Nucleus accumbens (tissue), 56 donors: ENCODE results near the gene NELFE.

Source experiments
- DNase-seq, 56 donors: peaks; one replicate each; lab custom pipeline; 2025; lab: John Stamatoyannopoulos, UW

Gene NELFE

DNA sequence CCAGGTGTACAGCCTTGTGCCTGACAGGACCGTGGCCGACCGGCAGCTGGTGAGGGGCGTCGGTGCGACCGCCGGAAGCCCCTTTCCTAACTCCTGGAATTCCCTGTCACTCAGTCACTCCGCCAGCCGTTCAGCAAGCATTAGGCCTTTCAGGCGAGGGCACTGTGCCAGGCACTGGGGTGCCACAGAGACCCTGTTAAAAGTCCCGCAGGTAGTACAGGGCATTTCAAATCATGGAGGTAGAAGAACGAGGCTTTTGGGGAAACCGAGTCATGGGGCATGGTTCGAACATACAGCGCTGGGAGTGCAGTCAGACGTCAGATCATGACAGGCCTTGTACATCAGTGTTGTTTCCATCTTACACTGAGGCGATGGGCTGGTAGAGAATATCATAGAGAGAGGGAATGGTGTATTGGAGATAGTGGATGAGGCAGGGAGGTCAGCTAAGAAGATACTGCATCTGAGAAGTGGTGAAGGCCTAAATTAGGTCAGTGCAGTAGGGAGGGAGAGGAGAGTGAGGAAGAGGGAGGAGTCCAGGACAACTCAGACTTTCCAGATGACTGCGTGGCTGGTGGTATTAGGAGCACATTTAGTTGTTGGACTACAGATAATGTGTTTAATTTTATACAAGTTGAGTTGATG is 14.1 kb upstream of the NELFE start:
- DNase-seq, result peak in 1 of 56 donors; percentile 57

DNA sequence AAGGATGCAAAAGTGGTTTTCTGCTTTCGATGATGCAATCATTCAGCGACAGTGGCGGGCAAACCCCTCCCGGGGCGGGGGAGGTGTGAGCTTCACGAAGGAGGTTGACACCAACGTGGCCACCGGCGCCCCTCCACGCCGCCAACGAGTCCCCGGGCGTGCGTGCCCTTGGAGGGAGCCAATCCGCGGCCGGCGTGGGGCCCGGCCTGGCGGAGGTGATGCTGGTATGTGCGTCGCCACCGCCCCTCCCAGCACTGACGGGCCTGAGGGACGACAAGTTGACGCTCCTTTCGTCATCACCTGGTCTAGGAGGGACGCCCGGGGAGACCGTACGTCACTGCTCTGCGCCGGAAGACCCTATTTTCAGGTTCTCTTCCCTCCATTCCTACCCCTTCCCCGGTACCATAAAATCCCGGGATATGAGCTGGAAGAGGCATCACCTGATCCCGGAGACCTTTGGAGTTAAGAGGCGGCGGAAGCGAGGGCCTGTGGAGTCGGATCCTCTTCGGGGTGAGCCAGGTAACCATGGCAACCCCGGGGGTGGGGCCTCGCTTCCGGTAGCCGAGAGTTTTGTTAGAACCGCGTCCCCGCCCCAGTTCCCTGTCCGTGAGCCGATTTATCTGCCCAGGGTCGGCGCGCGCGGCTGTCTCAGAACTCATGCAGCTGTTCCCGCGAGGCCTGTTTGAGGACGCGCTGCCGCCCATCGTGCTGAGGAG is 13.4 kb upstream of the NELFE start, which contains the start of gene DXO:
DXO (minus strand) TSS at position 146 of the 716 bp plus-strand sequence. CDS start 463 bp downstream, outside the sequence.
- DNase-seq, result peak; percentile 86 to 100 (median 94)

- no peak for DNase-seq
Measured at GRCh38 chr6:31971279-31971992, 12.7 kb upstream of the NELFE start.

DNA sequence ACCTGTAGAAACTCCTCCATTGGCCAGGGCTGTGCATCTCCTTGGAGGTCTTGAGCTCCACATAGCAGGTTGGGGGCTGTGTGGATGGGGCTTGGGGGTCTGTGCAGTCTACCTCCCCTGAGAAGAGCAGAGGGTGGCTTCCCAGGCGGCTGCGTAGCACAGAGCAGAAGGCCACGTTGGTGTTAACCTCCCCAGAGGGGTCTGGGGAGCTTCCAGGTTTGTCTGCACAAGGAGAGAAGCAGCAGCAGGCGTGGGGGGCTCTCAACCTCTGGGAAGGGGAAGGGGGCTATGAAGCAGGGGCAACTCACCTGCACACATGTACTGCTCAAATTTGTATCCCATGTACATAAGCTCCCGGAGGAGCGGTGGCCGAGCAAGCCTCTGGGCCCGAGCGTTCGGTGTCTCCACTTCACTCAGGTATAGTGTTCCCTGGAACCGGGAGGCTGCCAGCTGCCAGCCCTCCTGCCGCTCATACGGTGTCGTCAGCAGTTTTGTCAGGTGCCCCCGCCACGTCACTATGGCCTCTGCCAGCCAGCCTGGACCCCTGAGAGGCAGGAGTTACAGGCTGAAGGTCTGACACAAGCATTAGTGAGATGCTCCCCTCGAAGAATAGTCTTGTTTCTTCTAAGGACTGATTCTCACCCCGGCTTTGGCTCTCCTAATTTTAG is 12.0 kb upstream of the NELFE start:
- DNase-seq, result peak in 1 of 56 donors; percentile 12

DNA sequence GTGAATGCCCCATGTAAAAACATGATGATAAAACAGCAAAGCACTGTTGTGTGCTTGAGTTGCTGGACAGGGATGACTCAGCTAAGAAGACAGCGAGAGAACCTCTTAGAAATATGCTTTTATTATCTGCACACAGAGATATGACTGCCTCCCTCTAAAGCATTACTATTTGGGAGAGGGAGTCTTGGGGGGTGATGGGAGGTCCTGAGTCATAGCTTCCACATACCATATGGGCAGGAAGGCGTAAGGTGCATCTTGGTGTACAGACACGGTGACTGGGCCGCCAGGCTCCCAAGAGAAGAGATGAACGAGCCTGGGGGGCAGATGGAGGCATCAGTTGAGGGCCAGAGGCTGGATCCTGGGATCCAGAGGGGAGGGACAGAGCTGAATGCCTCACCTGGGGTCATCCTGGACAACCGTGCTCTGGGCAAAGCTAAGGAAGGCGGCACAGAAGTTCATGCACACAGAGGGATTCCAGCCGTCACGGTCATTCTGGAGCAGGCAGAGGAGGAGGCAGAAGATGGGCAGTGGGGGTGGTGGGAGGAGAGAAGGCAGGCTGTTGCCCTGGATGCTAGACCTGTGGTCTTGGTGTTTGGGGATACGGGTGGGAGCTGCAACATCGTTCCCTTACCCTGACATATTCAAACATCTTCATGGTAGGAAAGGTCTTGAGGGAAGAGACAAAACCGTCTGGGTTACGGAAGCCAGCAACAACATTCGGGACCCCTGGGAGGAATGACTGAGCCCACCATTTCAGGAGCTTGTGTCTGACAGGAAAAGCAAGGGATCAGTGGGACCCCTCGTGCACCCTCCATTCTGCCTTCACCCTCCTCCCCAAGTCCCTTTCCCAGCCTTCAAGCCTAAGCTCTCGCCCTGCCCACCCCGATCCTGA is 11.2 kb upstream of the NELFE start:
- no peak for DNase-seq

- no peak for DNase-seq
Measured at GRCh38 chr6:31968791-31969711, 10.3 kb upstream of the NELFE start.

- DNase-seq, result no peak
Measured at GRCh38 chr6:31968326-31968725, 9.6 kb upstream of the NELFE start.

GRCh38 chr6:31967926-31968320 is 9.2 kb upstream of the NELFE start:
- no peak for DNase-seq

DNA sequence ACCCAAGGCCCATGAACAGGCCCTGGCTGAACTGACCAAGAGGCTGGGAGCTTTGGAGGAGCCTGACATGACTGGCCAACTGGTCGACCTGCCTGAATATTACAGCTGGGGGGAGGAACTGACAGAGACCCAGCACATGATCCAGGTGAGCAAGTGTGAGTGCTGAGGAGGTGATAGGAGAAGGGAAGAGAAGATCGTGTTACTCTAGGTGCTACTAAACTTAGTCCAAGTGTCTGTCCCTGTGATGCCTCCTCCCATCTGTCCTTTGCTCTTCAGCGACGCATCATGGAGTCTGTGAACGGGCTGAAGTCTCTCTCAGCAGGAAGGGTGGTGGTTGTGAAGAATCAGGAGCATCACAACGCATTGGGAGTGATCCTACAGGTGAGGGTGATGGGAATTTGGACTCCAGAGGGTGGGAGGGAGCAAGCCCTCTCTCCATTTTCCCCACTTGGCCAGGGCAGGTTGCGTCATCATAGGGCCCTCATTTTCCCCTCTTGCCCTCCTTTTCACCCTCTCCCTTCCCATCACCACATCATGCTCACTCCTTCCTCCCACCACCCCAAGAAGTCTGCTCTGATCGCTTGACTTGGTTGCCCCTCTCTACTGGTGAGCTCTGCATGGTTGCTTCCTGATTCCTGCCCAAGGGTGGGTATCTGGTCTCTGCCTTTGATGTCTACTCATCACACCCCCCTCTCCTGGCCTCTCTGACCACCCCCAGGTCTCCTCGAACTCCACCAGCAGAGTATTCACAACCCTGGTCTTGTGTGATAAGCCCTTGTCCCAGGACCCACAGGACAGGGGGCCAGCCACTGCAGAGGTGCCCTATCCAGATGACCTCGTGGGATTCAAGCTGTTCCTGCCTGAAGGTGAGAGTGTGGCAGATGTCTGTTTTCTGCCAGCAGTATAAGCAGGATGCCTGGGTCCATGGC is 8.5 kb upstream of the NELFE start:
- DNase-seq, result no peak

- no peak for DNase-seq
Measured at GRCh38 chr6:31966506-31966905, 7.7 kb upstream of the NELFE start.

DNA sequence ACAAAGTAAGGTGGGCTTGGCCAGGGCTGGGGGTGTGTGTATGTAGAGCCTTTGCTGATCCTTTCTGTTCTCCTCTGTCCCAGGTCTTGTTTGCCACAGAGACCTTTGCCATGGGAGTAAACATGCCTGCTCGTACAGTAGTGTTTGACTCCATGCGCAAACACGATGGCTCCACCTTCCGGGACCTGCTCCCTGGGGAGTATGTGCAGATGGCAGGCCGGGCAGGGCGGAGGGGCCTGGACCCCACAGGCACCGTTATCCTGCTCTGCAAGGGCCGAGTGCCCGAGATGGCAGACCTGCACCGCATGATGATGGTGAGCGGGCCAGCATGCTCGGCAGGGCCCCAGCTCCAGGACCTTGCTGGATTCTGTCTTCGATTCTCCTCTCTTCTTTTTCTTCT is 6.9 kb upstream of the NELFE start:
- no peak for DNase-seq

GRCh38 chr6:31963921-31964320 is 5.2 kb upstream of the NELFE start:
- no peak for DNase-seq

GRCh38 chr6:31961616-31962015 is 2.8 kb upstream of the NELFE start:
- DNase-seq, result no peak

DNA sequence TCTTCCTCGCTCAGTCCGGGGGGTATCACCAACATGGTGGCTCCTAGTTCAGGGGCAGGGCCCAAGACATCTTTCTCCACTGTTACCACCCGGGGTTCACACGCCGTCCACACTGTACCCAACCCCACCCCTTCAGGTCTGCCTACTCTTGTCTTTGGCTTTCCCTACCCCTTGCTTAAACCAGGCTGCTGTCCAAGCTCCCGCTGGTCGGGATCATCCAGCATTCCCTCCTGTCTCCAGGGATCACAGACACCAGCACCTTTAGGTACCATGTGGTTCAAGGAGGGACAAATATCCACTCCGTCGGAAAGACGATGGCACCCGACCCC is 395 bp downstream of the NELFE start:
- DNase-seq, result no peak

- no peak for DNase-seq
Measured at GRCh38 chr6:31956796-31957195, 2.0 kb downstream of the NELFE start.

DNA sequence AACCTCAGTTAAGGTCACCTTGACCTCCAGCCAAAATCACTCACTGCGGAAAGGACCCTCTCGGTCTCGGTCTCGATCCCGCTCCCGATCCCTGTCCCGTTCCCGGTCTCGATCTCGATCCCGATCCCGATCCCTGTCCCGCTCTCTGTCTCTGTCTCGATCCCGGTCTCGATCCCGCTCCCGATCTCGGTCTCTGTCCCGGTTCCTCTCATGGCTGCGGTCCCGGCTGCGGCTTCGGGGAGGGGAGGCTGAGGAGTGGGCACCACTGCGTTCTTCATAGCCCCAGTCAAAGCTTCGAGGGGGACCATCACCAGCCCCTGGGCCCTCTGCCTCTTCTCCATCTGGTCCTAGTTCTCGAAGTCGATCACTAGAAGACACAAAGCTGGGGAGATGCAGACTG is 4.3 kb downstream of the NELFE start:
- no peak for DNase-seq

DNA sequence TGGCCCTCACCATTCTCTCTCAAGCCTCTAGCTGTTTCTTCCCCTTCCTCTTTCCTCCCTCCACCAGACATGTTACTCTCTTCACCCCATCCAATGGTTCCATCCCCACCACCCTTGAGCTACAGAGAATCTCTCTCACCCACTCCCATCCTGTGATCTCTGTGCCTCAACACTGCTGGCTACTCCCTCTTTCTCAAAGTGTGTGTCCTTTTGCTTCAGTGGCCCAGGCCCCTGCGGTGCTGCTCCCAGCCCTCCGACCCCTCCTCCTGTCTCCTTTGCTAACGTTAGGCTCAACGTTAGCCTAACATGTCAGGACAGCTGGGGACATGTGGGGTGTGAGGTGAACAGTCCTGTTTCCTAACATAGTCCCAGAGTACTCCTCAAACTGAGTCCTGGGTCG is 5.9 kb downstream of the NELFE start:
- no peak for DNase-seq
